Liver (tissue), 9 donors: ENCODE results near the gene RGP1. TPM values are rescaled to one million over a fixed set of nuclear protein-coding genes. Genes with fewer than 3 reads are reported as not detected.

Experiments used
- DNase-seq: peaks from one replicate; pipeline ENCODE4 v3.0.0-alpha.2; 2017; ENCODE audit warnings: low spot score
- H3K27ac ChIP-seq, 2 donors: one replicate each; pipeline ENCODE4 v1.7.0; 2013; ENCODE audit warnings: inconsistent platforms in 2 of 2, low read length in 2 of 2, control low read depth in 1 of 2, low read depth in 1 of 2, mild to moderate bottlenecking in 1 of 2
- H3K27me3 ChIP-seq, 4 donors: one replicate each; pipeline versions ENCODE4 v1.6.1 to v1.7.0; 2013; ENCODE audit warnings: low read length in 3 of 4, inconsistent platforms in 1 of 4, mild to moderate bottlenecking in 1 of 4, moderate library complexity in 1 of 4; ENCODE audit not compliant: control insufficient read depth in 4 of 4, insufficient read depth in 4 of 4
- H3K36me3 ChIP-seq, 4 donors: one replicate each; pipeline versions ENCODE4 v1.6.1 to v1.7.0; 2013; ENCODE audit warnings: low read length in 3 of 4, mild to moderate bottlenecking in 3 of 4, low read depth in 1 of 4, moderate library complexity in 1 of 4; ENCODE audit not compliant: control insufficient read depth in 4 of 4, insufficient read depth in 3 of 4
- H3K4me1 ChIP-seq, 4 donors: one replicate each; pipeline versions ENCODE4 v1.6.1 to v1.7.0; 2013; ENCODE audit warnings: low read length in 3 of 4, mild to moderate bottlenecking in 3 of 4, moderate library complexity in 1 of 4; ENCODE audit not compliant: control insufficient read depth in 4 of 4, insufficient read depth in 4 of 4
- H3K4me3 ChIP-seq, 3 donors: one replicate each; pipeline versions ENCODE4 v1.6.1 to v1.7.0; 2013; ENCODE audit warnings: low read length in 3 of 3, control low read depth in 1 of 3, low read depth in 1 of 3, mild to moderate bottlenecking in 1 of 3
- H3K9ac ChIP-seq, 2 donors: one replicate each; pipeline ENCODE4 v1.7.0; 2013; ENCODE audit warnings: low read length in 2 of 2, mild to moderate bottlenecking in 2 of 2, moderate library complexity in 2 of 2, control low read depth in 1 of 2, low read depth in 1 of 2
- H3K9me3 ChIP-seq, 4 donors: one replicate each; pipeline versions ENCODE4 v1.6.1 to v1.7.0; 2013; ENCODE audit warnings: low read length in 3 of 4; ENCODE audit not compliant: control insufficient read depth in 4 of 4
- EGR1 ChIP-seq, 2 donors: IDR thresholded peaks; 2 replicates each; pipeline ENCODE4 v1.6.1; 2016 to 2018; ENCODE audit warnings: antibody characterized with exemption in 2 of 2, low read depth in 2 of 2
- FOXA1 ChIP-seq: IDR thresholded peaks from 2 replicates; pipeline ENCODE4 v1.6.1; 2016; ENCODE audit warnings: antibody characterized with exemption
- FOXA2 ChIP-seq: IDR thresholded peaks from 2 replicates; pipeline ENCODE4 v1.6.1; 2016; ENCODE audit warnings: antibody characterized with exemption
- GABPA ChIP-seq, 2 donors: IDR thresholded peaks in 1 of 2; conservative IDR thresholded peaks in 1 of 2; 2 replicates each; pipeline ENCODE4 v1.6.1; 2016; ENCODE audit warnings: antibody characterized with exemption in 2 of 2, mild to moderate bottlenecking in 1 of 2, moderate library complexity in 1 of 2
- HNF4A ChIP-seq, 2 donors: conservative IDR thresholded peaks; 2 replicates each; pipeline ENCODE4 v1.6.1; 2016; ENCODE audit warnings: antibody characterized with exemption in 2 of 2, mild to moderate bottlenecking in 2 of 2
- HNF4G ChIP-seq: IDR thresholded peaks from 2 replicates; pipeline ENCODE4 v1.6.1; 2016; ENCODE audit warnings: antibody characterized with exemption
- JUND ChIP-seq, 2 donors: IDR thresholded peaks; 2 replicates each; pipeline ENCODE4 v1.6.1; 2016; ENCODE audit warnings: antibody characterized with exemption in 2 of 2
- NR2F2 ChIP-seq: IDR thresholded peaks from 2 replicates; pipeline ENCODE4 v1.6.1; 2016; ENCODE audit warnings: antibody characterized with exemption
- RAD21 ChIP-seq, 2 donors: IDR thresholded peaks; 2 replicates each; pipeline ENCODE4 v1.6.1; 2016; ENCODE audit warnings: antibody characterized with exemption in 2 of 2, mild to moderate bottlenecking in 2 of 2
- RXRA ChIP-seq, 2 donors: IDR thresholded peaks; 2 replicates each; pipeline ENCODE4 v1.6.1; 2017 to 2018; ENCODE audit warnings: antibody characterized with exemption in 2 of 2, mild to moderate bottlenecking in 1 of 2
- SP1 ChIP-seq: IDR thresholded peaks from 2 replicates; pipeline ENCODE4 v1.6.1; 2018; ENCODE audit warnings: antibody characterized with exemption, mild to moderate bottlenecking
- TAF1 ChIP-seq: conservative IDR thresholded peaks from 2 replicates; pipeline ENCODE4 v1.6.1; 2016; ENCODE audit warnings: antibody characterized with exemption, mild to moderate bottlenecking
- YY1 ChIP-seq: IDR thresholded peaks from 2 replicates; pipeline ENCODE4 v1.6.1; 2016; ENCODE audit warnings: antibody characterized with exemption, mild to moderate bottlenecking
- WGBS: extraction: QIAGEN DNeasy Blood & Tissue Kit; methylation state at CpG from one replicate; pipeline ENCODE4 v1.1.7; 2013; 5-methylcytosine and 5-hydroxymethylcytosine counted together
- polyA plus RNA-seq, 2 donors: library from polyadenylated mRNA; stranded (reverse) in 1 of 2; unstranded in 1 of 2; fragments of 200-250 nt in 1 of 2; fragments of >200 nt in 1 of 2; fragmentation: Nextera tagmentation in 1 of 2; extraction: Ambion mirVana in 1 of 2; gene quantifications; one replicate each; pipeline versions ENCODE4 v1.2.1 to v1.2.3, GENCODE V29; 2013 to 2015
- total RNA-seq, 2 donors: library from RNA; depleted of rRNA; stranded (reverse); fragments of >200 nt; gene quantifications; one replicate each; pipeline ENCODE4 v1.2.3, GENCODE V29; 2014
- TF ChIP-seq, protein P1 (sequence below): IDR thresholded peaks from 2 replicates; pipeline ENCODE4 v1.6.1; 2016; ENCODE audit warnings: antibody characterized with exemption
- TF ChIP-seq, protein P2 (sequence below): IDR thresholded peaks from 2 replicates; pipeline ENCODE4 v1.6.1; 2016; ENCODE audit warnings: antibody characterized with exemption, mild to moderate bottlenecking
- TF ChIP-seq, protein P3 (sequence below): fragments of 150-350 bp; IDR thresholded peaks from 2 replicates; pipeline ENCODE4 v1.5.1; 2017; ENCODE audit warnings: improper control_type of control experiment, low read depth, low read length; ENCODE audit not compliant: missing input control
- TF ChIP-seq, protein P4 (sequence below): IDR thresholded peaks from 2 replicates; pipeline ENCODE4 v1.6.1; 2016; ENCODE audit warnings: antibody characterized with exemption
- TF ChIP-seq, protein P5 (sequence below): IDR thresholded peaks from 2 replicates; pipeline ENCODE4 v1.6.1; 2016; ENCODE audit warnings: antibody characterized with exemption
- donor health status: healthy.
- donor health status: healthy.
- donor health status: healthy.
- donor health status: healthy.
- donor health status: healthy.

RGP1 gene
- total and polyA plus RNA-seq, 4 donors: 2.6 to 10.7 (median 5.9) TPM

DNA sequence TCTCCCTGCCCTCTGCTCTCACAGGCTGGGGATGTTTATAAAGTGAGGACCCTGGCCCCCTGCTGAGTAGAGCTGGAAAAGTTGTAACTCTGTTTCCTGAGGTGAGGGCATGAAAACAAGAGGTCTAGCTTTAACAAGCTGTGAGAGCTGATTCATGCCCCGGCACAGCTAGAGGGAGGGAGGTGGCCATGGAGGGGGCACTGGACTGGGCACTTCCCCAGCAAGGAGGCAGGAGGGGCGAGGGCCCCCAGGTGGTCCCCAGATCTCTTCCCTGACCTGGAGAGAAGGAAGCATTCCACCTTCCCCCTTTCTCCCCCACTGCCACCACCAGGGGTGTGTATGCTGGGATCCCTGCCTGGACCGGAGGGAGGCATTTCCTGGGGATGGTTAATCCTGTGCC lies 5.2 kb downstream of the RGP1 start, which contains the start of gene MSMP:
MSMP (minus strand) TSS at position 13 of the 400 bp plus-strand sequence. CDS start 147 bp downstream, outside the sequence.
- Histone ChIP-seq H3K9ac (no peak within 1 kb of the TSS), H3K36me3 (peaks cover 10 to 39% (median 34%) of the 10 kb centered on the region in 4 donors), H3K4me3 (no peak within 1 kb of the TSS), H3K9me3 (no peaks in the 10 kb centered on the region), H3K27ac (no peak within 1 kb of the TSS), H3K27me3 (no peaks in the 10 kb centered on the region), H3K4me1 (peaks cover 11 to 35% (median 21%) of the 10 kb centered on the region in 4 donors)
- DNase-seq: no peak
- TF ChIP-seq HNF4G: no peak
- TF ChIP-seq JUND (IDR thresholded peaks at IDR 0.05): no peak
- no peak for TF ChIP-seq NR2F2
- no peak for TF ChIP-seq RAD21 (IDR thresholded peaks at IDR 0.05)
- no peak for TF ChIP-seq EGR1 (IDR thresholded peaks at IDR 0.05; ENCODE audit: low read depth in 2 of 2)
- TF ChIP-seq, protein P1, sequence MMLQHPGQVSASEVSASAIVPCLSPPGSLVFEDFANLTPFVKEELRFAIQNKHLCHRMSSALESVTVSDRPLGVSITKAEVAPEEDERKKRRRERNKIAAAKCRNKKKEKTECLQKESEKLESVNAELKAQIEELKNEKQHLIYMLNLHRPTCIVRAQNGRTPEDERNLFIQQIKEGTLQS: no peak
- TF ChIP-seq, protein P2, sequence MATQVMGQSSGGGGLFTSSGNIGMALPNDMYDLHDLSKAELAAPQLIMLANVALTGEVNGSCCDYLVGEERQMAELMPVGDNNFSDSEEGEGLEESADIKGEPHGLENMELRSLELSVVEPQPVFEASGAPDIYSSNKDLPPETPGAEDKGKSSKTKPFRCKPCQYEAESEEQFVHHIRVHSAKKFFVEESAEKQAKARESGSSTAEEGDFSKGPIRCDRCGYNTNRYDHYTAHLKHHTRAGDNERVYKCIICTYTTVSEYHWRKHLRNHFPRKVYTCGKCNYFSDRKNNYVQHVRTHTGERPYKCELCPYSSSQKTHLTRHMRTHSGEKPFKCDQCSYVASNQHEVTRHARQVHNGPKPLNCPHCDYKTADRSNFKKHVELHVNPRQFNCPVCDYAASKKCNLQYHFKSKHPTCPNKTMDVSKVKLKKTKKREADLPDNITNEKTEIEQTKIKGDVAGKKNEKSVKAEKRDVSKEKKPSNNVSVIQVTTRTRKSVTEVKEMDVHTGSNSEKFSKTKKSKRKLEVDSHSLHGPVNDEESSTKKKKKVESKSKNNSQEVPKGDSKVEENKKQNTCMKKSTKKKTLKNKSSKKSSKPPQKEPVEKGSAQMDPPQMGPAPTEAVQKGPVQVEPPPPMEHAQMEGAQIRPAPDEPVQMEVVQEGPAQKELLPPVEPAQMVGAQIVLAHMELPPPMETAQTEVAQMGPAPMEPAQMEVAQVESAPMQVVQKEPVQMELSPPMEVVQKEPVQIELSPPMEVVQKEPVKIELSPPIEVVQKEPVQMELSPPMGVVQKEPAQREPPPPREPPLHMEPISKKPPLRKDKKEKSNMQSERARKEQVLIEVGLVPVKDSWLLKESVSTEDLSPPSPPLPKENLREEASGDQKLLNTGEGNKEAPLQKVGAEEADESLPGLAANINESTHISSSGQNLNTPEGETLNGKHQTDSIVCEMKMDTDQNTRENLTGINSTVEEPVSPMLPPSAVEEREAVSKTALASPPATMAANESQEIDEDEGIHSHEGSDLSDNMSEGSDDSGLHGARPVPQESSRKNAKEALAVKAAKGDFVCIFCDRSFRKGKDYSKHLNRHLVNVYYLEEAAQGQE: no peak
- TF ChIP-seq, protein P3, sequence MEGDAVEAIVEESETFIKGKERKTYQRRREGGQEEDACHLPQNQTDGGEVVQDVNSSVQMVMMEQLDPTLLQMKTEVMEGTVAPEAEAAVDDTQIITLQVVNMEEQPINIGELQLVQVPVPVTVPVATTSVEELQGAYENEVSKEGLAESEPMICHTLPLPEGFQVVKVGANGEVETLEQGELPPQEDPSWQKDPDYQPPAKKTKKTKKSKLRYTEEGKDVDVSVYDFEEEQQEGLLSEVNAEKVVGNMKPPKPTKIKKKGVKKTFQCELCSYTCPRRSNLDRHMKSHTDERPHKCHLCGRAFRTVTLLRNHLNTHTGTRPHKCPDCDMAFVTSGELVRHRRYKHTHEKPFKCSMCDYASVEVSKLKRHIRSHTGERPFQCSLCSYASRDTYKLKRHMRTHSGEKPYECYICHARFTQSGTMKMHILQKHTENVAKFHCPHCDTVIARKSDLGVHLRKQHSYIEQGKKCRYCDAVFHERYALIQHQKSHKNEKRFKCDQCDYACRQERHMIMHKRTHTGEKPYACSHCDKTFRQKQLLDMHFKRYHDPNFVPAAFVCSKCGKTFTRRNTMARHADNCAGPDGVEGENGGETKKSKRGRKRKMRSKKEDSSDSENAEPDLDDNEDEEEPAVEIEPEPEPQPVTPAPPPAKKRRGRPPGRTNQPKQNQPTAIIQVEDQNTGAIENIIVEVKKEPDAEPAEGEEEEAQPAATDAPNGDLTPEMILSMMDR: no peak
- no peak for TF ChIP-seq FOXA2
- TF ChIP-seq, protein P4, sequence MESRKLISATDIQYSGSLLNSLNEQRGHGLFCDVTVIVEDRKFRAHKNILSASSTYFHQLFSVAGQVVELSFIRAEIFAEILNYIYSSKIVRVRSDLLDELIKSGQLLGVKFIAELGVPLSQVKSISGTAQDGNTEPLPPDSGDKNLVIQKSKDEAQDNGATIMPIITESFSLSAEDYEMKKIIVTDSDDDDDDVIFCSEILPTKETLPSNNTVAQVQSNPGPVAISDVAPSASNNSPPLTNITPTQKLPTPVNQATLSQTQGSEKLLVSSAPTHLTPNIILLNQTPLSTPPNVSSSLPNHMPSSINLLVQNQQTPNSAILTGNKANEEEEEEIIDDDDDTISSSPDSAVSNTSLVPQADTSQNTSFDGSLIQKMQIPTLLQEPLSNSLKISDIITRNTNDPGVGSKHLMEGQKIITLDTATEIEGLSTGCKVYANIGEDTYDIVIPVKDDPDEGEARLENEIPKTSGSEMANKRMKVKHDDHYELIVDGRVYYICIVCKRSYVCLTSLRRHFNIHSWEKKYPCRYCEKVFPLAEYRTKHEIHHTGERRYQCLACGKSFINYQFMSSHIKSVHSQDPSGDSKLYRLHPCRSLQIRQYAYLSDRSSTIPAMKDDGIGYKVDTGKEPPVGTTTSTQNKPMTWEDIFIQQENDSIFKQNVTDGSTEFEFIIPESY: no peak
- no peak for TF ChIP-seq RXRA (IDR thresholded peaks at IDR 0.05)
- no peak for TF ChIP-seq HNF4A (conservative IDR thresholded peaks at IDR 0.05)
- TF ChIP-seq FOXA1: no peak
- no peak for TF ChIP-seq GABPA (IDR thresholded peaks at IDR 0.05 in 1 of 2, conservative IDR thresholded peaks at IDR 0.05 in 1 of 2)
- no peak for TF ChIP-seq TAF1
- WGBS: 73% methylated on average over 3 of the region's 3 CpGs

DNA sequence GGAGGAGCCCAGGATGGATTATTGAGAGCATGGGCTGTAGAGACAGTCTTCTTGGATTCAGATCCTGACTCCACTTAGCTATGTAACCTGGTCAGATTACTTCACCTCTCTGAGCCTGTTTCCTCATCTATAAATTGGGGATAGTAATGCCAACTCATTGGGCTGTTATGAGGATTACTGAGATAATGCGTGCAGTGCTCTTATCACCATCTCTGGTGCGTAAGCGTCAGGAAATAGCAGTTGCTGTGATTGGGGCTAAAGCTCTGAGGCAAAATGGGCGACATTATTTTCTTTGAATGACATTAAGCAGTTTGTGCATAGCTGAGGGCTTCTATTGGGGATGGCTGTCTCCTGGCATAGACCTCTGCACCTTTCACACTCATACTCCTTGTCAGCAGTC lies 6.0 kb downstream of the RGP1 start:
- DNase-seq: no peak
- no peak overlapping the region for H3K4me3 ChIP-seq
- peaks cover 11 to 29% (median 17%) of the 10 kb centered on the region in 4 donors for H3K4me1 ChIP-seq
- WGBS: 93% methylated on average over 4 of the region's 4 CpGs
- peaks cover 10 to 39% (median 34%) of the 10 kb centered on the region in 4 donors for H3K36me3 ChIP-seq
- no peaks in the 10 kb centered on the region for H3K27me3 ChIP-seq
- no peak overlapping the region for H3K9ac ChIP-seq
- no peaks in the 10 kb centered on the region for H3K9me3 ChIP-seq
- no peak overlapping the region for H3K27ac ChIP-seq
- no peak for TF ChIP-seq RAD21 (IDR thresholded peaks at IDR 0.05)
- TF ChIP-seq, protein P1: no peak
- TF ChIP-seq RXRA (IDR thresholded peaks at IDR 0.05): no peak
- TF ChIP-seq TAF1: no peak
- TF ChIP-seq, protein P5, sequence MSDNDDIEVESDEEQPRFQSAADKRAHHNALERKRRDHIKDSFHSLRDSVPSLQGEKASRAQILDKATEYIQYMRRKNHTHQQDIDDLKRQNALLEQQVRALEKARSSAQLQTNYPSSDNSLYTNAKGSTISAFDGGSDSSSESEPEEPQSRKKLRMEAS: no peak
- no peak for TF ChIP-seq HNF4G
- TF ChIP-seq JUND (IDR thresholded peaks at IDR 0.05): no peak
- no peak for TF ChIP-seq YY1
- TF ChIP-seq, protein P4: no peak
- no peak for TF ChIP-seq NR2F2
- no peak for TF ChIP-seq EGR1 (IDR thresholded peaks at IDR 0.05; ENCODE audit: low read depth in 2 of 2)
- no peak for TF ChIP-seq SP1
- TF ChIP-seq HNF4A (conservative IDR thresholded peaks at IDR 0.05): no peak
